DND-41 (cell line): ENCODE results near the gene PEX14.

Experiments
- ATAC-seq: fragments of 200-7000 bp; cut with Tn5 transposase; 3 replicates; pipeline ENCODE4 v1.9.1; 2021; ENCODE audit warnings: low read depth; ENCODE audit not compliant: insufficient read depth
- DNase-seq: peaks from one replicate; pipeline ENCODE4 v3.0.0-alpha.2; 2020
- H2AFZ ChIP-seq: 2 replicates; pipeline ENCODE4 v1.6.0; 2012; ENCODE audit warnings: low read depth, low read length
- H3K27ac ChIP-seq: 2 replicates; pipeline ENCODE4 v1.5.1; 2012; ENCODE audit warnings: low read length, inconsistent platforms
- H3K27me3 ChIP-seq: fragments of 200-600 bp; sonication (generic); 2 replicates; pipeline ENCODE4 v1.6.0; 2012; ENCODE audit warnings: low read length, mild to moderate bottlenecking, inconsistent platforms; ENCODE audit not compliant: insufficient read depth, poor library complexity
- H3K36me3 ChIP-seq: 2 replicates; pipeline ENCODE4 v1.5.1; 2012; ENCODE audit warnings: low read length, inconsistent platforms; ENCODE audit not compliant: insufficient read depth
- H3K4me1 ChIP-seq: 2 replicates; pipeline ENCODE4 v1.5.1; 2012; ENCODE audit warnings: mild to moderate bottlenecking, low read length; ENCODE audit not compliant: insufficient read depth
- H3K4me2 ChIP-seq: 2 replicates; pipeline ENCODE4 v1.6.0; 2012; ENCODE audit warnings: mild to moderate bottlenecking, moderate library complexity, low read length, inconsistent platforms; ENCODE audit not compliant: insufficient read depth
- H3K4me3 ChIP-seq, 2 experiments: fragments of 200-600 bp in 1 of 2; shearing (Covaris generic) in 1 of 2; 2 replicates each; pipeline ENCODE4 v1.5.1; 2012 to 2016; ENCODE audit warnings: inconsistent platforms in 2 of 2, low read length in 2 of 2, mild to moderate bottlenecking in 2 of 2, low read depth in 1 of 2, moderate library complexity in 1 of 2
- H3K79me2 ChIP-seq: 2 replicates; pipeline ENCODE4 v1.6.0; 2012; ENCODE audit warnings: low read length, inconsistent platforms; ENCODE audit not compliant: insufficient read depth
- H3K9ac ChIP-seq: 2 replicates; pipeline ENCODE4 v1.6.0; 2012; ENCODE audit warnings: low read depth, mild to moderate bottlenecking, inconsistent platforms, low read length, moderate library complexity
- H3K9me3 ChIP-seq: 2 replicates; pipeline ENCODE4 v1.5.1; 2012; ENCODE audit warnings: low read length, moderate library complexity, mild to moderate bottlenecking, inconsistent platforms; ENCODE audit not compliant: insufficient read depth, severe bottlenecking
- H4K20me1 ChIP-seq: 2 replicates; pipeline ENCODE4 v1.6.0; 2012; ENCODE audit warnings: low read length; ENCODE audit not compliant: insufficient read depth
- EZH2 ChIP-seq: IDR thresholded peaks from 3 replicates; pipeline ENCODE4 v1.6.1; 2012; ENCODE audit warnings: borderline replicate concordance, low read depth, mild to moderate bottlenecking, moderate library complexity, low read length, inconsistent platforms; ENCODE audit not compliant: severe bottlenecking
- TF ChIP-seq, protein P1 (sequence below): IDR thresholded peaks from 2 replicates; pipeline ENCODE4 v1.5.1; 2012; ENCODE audit warnings: borderline replicate concordance, low read length, moderate library complexity, mild to moderate bottlenecking; ENCODE audit not compliant: poor library complexity, severe bottlenecking; ENCODE audit errors: extremely low read depth

The PEX14 gene

DNA sequence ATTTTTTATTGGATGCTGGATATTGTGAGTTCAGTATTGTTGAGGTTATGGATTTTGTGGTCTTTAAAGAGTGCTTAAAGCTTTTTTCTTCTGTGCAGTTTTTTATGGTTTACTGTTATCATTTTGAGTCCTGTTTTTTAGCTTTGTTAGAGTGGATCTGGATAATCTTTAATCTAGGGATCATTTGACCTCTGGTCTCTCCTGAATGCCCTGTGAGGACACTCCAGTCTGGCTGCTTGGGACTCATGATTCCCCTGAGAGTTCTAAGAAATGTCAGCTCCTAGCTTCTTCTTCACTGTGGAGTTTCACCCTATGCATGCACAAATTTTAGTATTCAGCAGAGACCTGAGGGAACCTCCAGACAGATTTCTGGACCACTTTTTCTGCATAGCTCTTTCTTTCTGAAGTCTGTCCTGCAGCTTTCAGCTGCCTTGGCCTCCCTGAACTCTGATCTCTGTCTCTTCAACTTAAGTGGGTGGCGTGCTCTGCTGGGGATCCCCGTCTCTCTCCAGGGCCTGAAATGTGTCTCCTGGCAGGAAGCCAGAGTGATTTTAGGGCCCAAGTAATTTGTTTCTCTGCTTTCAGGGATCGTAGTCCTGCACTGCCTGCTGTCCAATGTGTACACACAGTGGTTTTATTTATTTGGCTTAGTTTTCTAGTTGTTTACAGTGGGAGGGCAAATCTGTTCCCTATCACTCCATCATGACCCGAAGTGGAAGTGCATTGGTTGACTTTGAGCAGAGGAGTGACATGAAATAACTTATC is 14.7 kb downstream of the PEX14 start:
- H3K4me2 ChIP-seq = no peak overlapping the region
- no peak overlapping the region for H2AFZ ChIP-seq
- no peak for ATAC-seq
- H3K4me1 ChIP-seq = peaks cover 6% of the 10 kb centered on the region; the same call in 1 of the 2 replicates
- no peaks in the 10 kb centered on the region for H3K36me3 ChIP-seq
- no peaks in the 10 kb centered on the region for H3K27me3 ChIP-seq
- peaks cover 62% of the 10 kb centered on the region for H3K79me2 ChIP-seq
- no peak for TF ChIP-seq EZH2
- TF ChIP-seq, protein P1, sequence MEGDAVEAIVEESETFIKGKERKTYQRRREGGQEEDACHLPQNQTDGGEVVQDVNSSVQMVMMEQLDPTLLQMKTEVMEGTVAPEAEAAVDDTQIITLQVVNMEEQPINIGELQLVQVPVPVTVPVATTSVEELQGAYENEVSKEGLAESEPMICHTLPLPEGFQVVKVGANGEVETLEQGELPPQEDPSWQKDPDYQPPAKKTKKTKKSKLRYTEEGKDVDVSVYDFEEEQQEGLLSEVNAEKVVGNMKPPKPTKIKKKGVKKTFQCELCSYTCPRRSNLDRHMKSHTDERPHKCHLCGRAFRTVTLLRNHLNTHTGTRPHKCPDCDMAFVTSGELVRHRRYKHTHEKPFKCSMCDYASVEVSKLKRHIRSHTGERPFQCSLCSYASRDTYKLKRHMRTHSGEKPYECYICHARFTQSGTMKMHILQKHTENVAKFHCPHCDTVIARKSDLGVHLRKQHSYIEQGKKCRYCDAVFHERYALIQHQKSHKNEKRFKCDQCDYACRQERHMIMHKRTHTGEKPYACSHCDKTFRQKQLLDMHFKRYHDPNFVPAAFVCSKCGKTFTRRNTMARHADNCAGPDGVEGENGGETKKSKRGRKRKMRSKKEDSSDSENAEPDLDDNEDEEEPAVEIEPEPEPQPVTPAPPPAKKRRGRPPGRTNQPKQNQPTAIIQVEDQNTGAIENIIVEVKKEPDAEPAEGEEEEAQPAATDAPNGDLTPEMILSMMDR = no peak
- H3K27ac ChIP-seq = no peak overlapping the region
- H3K9me3 ChIP-seq = no peaks in the 10 kb centered on the region
- DNase-seq = no peak
- H4K20me1 ChIP-seq = peaks cover 14% of the 10 kb centered on the region; the same call in 1 of the 2 replicates
- H3K9ac ChIP-seq = no peak overlapping the region
- H3K4me3 ChIP-seq = no peak overlapping the region

DNA sequence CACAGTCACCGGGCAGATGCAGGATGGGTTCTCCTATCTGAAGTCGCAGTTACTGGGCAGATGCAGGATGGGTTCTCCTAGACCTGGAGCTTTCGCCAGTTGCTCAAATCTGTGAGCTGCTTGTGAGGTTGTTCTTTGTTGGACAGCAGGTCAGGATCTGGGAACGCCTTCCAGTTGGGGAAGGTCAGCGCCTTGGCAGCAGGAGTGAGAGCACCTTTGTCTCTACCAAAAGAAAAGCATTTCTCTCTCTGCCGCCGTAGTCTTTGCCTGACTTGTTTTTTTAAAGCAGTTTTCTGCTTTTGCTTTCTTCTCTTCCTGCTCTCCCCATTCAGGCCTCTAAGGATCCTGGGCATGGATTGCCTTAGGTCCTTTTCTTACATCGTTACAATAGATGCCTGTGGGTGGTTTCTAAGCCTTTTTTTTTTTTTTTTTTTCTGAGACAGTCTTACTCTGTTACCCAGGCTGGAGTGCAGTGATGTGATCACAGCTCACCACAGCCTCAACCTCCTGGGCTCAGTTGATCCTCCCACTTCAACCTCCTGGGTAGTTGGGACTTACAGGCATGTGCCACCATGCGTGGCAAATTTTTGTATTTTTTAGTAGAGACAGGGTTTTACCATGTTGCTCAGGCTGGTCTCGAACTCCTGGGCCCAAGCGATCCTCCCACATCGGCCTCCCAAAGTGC is 15.7 kb downstream of the PEX14 start:
- DNase-seq = no peak
- TF ChIP-seq EZH2 = no peak
- TF ChIP-seq, protein P1 = no peak
- no peak for ATAC-seq
- peaks cover 2% of the 10 kb centered on the region; the same call in 1 of the 2 replicates for H3K36me3 ChIP-seq
- no peaks in the 10 kb centered on the region for H3K27me3 ChIP-seq
- H4K20me1 ChIP-seq = peaks cover 14% of the 10 kb centered on the region; the same call in 1 of the 2 replicates
- peaks cover 15% of the 10 kb centered on the region for H3K4me1 ChIP-seq
- no peak overlapping the region for H3K4me2 ChIP-seq
- peaks cover 58% of the 10 kb centered on the region for H3K79me2 ChIP-seq
- H3K9me3 ChIP-seq = no peaks in the 10 kb centered on the region
- H3K4me3 ChIP-seq = no peak overlapping the region
- no peak overlapping the region for H3K9ac ChIP-seq
- no peak overlapping the region for H3K27ac ChIP-seq
- H2AFZ ChIP-seq = no peak overlapping the region

DNA sequence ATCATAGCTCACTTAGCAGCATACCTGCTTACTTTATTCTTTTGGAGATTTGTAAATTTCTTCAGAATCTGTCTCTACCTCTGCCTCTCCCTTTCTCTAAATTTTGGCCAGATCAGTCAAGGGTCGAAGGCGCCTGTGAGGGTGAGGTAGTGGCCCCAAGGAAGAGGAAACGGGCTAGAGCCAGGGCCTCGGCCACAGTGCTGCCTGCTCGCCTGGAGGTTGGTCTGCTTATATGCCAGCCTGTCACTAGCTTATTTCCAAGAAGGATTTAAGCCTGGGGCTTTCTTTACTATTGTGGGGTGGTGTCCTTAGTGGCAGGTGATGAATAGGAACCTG is 19.6 kb downstream of the PEX14 start:
- Histone ChIP-seq H2AFZ (0 out of 2 replicates have a peak overlapping the region, but pooled peaks have one; percentile 27), H3K79me2 (peaks cover 74% of the 10 kb centered on the region), H3K36me3 (peaks cover 18% of the 10 kb centered on the region), H3K9me3 (no peaks in the 10 kb centered on the region), H3K4me2 (peak overlapping the region; percentile 91), H3K27ac (no peak overlapping the region; the same call in 1 of the 2 replicates), H3K27me3 (no peaks in the 10 kb centered on the region), H3K4me3 (no peak overlapping the region), H3K9ac (peak overlapping the region; percentile 57), H4K20me1 (peaks cover 14% of the 10 kb centered on the region; the same call in 1 of the 2 replicates), H3K4me1 (peaks cover 27% of the 10 kb centered on the region)
- ATAC-seq (no peak), DNase-seq (no peak)
- TF ChIP-seq EZH2 = no peak
- TF ChIP-seq, protein P1 = no peak
